ENCODE results near the gene TNRC6B. TPM values are rescaled to one million over a fixed set of nuclear protein-coding genes. Genes with fewer than 3 reads are reported as not detected.
A peak's percentile ranks its signal among the peaks of the same experiment; 100 is the strongest.
"Not testable (repeated sequence)": the region's sequence is repeated elsewhere in the genome, so short reads cannot be mapped to it uniquely, and the experiment has no call there.

Gene TNRC6B
- total RNA-seq, 2 donors from 2014 or later: 43.6 to 52.7 TPM

DNA sequence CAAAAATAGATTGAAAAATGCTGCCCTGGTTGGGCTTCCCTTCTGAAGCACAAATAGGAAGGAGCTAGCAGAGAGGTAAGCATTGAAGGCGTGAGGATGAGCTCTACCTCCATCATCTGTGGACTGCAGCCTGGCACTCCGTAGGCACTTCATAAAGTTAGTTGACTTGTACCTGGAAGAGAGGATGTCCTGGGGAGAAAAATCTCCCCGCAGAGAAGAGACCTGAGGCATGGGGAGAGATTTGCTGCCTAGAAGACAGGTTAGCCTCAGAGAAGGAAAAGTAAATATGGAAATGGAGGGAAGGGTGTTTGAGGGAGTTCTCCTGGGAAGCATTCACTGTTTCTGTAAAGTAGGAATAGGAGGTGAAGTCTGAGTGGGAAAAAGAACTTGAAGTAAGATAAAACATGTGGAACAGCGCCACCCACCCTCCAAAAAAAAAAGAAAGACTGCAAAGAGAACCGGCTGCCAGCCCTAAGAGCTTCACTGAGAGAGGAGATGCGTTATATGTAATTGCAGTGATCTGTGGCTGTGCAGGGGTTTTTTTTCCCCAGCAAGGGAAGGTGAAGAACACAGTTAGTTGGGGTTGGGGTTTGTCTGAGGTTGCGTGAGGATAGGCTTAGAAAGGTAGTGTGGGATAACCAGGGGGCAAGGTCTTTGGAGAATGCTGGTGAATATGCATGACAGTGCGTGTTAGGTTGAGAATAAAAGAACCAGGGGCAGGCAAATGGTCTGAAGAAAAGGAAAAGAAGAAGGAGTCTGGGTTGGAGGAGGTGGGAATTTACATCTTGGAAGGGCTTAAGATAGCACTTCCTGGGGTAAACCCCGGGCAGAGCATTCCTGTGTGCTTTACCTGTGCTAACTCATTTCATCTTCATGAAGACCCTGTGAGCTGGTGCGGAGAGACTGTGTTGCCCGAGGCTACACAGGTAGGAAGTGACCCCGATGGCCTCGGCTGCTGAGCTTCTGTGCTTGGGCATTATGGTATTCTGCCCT, 16.0 kb downstream of the TNRC6B start:
- no peaks in the 10 kb centered on the region for H3K36me3 Mint-ChIP-seq
- DNase-seq (ENCODE audit: low spot score): no peak
- H3K9me3 Mint-ChIP-seq: no peaks in the 10 kb centered on the region
- peaks cover 39 to 50% of the 10 kb centered on the region in 2 donors for H3K4me1 Mint-ChIP-seq (ENCODE audit: low read depth in 2 of 2)
- H3K27me3 Mint-ChIP-seq: no peaks in the 10 kb centered on the region
- peak overlapping the region; percentile 15 to 16 for H3K27ac Mint-ChIP-seq
- no peak overlapping the region for H3K4me3 Mint-ChIP-seq
- ATAC-seq: no peak

DNA sequence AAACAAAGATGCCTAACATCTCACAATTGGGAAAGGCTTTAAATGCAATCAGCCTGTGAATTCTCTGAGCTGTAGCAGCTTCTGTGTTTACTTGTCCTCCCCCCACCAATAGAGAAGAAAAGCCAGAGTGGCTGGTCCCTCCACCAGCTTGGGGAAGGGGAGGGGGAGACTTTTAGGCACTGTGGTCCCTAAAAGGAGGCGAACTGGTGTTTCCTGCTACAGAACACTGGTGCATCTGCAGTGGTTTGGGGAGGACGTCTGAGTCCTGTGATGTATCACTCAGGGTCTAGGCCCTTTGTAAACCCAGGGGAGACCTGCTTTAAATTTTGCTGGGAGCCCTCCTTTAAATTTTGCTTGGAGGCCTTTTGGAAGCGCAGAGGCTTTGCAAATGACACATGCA, 16.9 kb downstream of the TNRC6B start:
- Mint-ChIP-seq H3K27me3 (no peaks in the 10 kb centered on the region), H3K4me3 (no peak overlapping the region), H3K36me3 (no peaks in the 10 kb centered on the region), H3K27ac (no peak overlapping the region), H3K9me3 (no peaks in the 10 kb centered on the region), H3K4me1 (ENCODE audit: low read depth in 2 of 2) (peaks cover 46 to 60% of the 10 kb centered on the region in 2 donors)
- ATAC-seq (no peak), DNase-seq (ENCODE audit: low spot score) (no peak)

DNA sequence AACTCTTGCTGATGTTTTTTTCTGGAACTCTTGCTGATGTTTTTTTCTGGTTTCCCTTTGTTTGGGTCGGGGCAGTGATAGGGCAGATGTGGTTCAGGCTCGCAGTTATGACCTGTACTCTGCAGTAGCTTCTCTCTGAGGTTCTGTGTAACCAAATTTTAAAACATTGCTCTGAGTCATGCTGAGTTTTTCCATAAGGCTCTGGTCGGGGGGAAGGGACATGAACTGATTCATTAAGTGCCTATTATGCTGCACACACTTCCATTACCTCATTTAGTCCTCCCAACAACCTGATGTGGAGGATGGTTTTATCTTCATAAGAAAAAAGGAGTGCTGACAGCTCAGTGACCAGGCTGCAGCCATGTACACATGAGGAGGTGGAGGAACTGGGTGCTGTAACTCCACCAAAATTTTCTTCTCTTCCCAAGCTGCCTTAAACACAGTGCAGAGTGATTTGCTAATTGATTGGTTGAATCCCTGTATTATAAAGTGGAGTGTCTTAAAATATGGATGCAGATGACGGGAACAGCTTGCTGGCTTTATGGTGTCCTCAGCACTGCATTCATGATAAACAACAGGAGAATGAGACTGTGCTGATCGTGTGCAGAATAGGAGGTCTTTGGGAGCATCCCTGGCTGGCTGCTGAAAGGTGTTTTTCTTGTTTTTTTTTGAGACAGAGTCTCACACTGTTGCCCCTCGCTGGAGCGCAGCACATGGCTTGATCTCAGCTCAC, 19.1 kb downstream of the TNRC6B start:
- DNase-seq (ENCODE audit: low spot score) (no peak), ATAC-seq (peak; percentile 48 to 71)
- Mint-ChIP-seq H3K4me3 (no peak overlapping the region), H3K4me1 (ENCODE audit: low read depth in 2 of 2) (peaks cover 40 to 50% of the 10 kb centered on the region in 2 donors), H3K36me3 (no peaks in the 10 kb centered on the region), H3K9me3 (no peaks in the 10 kb centered on the region), H3K27me3 (no peaks in the 10 kb centered on the region), H3K27ac (peak overlapping the region; percentile 48 to 64)

DNA sequence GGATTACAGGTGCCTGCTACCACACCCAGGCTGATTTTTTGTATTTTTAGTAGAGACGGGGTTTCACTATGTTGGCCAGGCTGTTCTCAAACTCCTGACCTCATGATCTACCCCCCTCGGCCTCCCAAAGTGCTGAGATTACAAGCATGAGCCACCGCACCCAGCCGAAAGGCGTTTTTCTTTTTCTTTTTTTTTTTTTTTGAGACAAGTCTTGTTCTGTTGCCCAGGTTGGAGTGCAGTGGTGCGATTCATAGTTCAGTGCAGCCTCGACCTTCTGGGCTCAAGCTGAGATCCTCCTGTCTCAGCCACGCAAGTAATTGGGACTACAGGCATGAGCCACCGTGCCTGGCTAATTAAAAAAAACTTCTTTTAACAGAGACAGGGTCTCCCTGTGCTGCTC, 19.7 kb downstream of the TNRC6B start:
- not testable (repeated sequence) for H3K9me3 Mint-ChIP-seq; ATAC-seq; H3K27ac Mint-ChIP-seq; DNase-seq (ENCODE audit: low spot score); H3K27me3 Mint-ChIP-seq; H3K36me3 Mint-ChIP-seq; H3K4me3 Mint-ChIP-seq
- peaks cover 39 to 48% of the 10 kb centered on the region in 2 donors for H3K4me1 Mint-ChIP-seq (ENCODE audit: low read depth in 2 of 2)

DNA sequence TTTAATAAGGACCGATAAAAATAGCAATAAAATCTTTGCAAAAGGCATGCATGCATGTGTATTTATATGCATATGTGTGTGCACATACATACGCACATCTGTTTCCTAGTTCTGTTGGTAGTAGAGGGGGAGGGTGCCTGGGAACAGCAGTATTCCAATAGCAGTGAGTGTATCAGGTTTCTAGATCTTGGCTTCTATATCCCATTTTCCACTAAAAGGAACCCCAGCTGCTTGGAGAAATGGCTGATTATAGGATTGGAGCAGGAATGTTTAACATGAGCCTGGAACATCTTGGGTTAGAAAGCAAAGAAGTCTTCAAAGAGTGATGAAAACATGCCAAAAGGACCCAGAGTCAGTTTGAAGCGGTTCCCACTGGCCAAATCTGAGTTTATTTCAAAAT, 21.0 kb downstream of the TNRC6B start:
- ATAC-seq: no peak
- no peak for DNase-seq (ENCODE audit: low spot score)
- H3K36me3 Mint-ChIP-seq: no peaks in the 10 kb centered on the region
- peak overlapping the region in 1 of 2 donors; percentile 13 for H3K27ac Mint-ChIP-seq
- no peaks in the 10 kb centered on the region for H3K9me3 Mint-ChIP-seq
- peaks cover 41 to 48% of the 10 kb centered on the region in 2 donors for H3K4me1 Mint-ChIP-seq (ENCODE audit: low read depth in 2 of 2)
- H3K27me3 Mint-ChIP-seq: no peaks in the 10 kb centered on the region
- H3K4me3 Mint-ChIP-seq: no peak overlapping the region

GRCh38 chr22:40199223-40199622, 21.5 kb downstream of the TNRC6B start:
- no peak for ATAC-seq
- Mint-ChIP-seq H3K27ac (peak overlapping the region in 1 of 2 donors; percentile 13), H3K9me3 (no peaks in the 10 kb centered on the region), H3K27me3 (no peaks in the 10 kb centered on the region), H3K36me3 (no peaks in the 10 kb centered on the region), H3K4me1 (ENCODE audit: low read depth in 2 of 2) (peaks cover 42 to 47% of the 10 kb centered on the region in 2 donors), H3K4me3 (no peak overlapping the region)
- no peak for DNase-seq (ENCODE audit: low spot score)

DNA sequence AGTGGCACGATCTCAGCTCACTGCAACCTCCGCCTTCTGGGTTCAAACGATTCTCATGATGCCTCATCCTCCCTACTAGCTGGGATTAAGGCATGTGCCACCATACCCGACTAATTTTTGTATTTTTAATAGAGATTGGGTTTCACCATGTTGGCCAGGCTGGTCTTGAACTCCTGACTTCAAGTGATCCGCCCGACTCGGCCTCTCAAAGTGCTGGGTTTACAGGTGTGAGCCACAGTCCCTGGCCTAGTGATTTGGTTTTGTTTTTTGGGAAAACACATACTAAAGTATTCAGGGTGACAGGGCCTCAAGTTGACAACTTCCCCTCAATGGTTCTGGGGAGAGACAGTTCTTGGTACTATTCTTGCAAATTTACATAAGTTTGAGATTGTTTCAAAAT, 22.1 kb downstream of the TNRC6B start:
- peaks cover 44 to 53% of the 10 kb centered on the region in 2 donors for H3K4me1 Mint-ChIP-seq (ENCODE audit: low read depth in 2 of 2)
- H3K36me3 Mint-ChIP-seq: no peaks in the 10 kb centered on the region
- ATAC-seq (no peak), DNase-seq (ENCODE audit: low spot score) (no peak)
- H3K27me3 Mint-ChIP-seq: no peaks in the 10 kb centered on the region
- no peak overlapping the region for H3K4me3 Mint-ChIP-seq
- no peaks in the 10 kb centered on the region for H3K9me3 Mint-ChIP-seq
- H3K27ac Mint-ChIP-seq: no peak overlapping the region

GRCh38 chr22:40200795-40201530, 23.2 kb downstream of the TNRC6B start:
- no peak overlapping the region for H3K4me3 Mint-ChIP-seq
- H3K27ac Mint-ChIP-seq: peak overlapping the region in 1 of 2 donors; percentile 25
- ATAC-seq (peak; percentile 86 to 89), DNase-seq (ENCODE audit: low spot score) (no peak)
- no peaks in the 10 kb centered on the region for H3K9me3 Mint-ChIP-seq
- H3K27me3 Mint-ChIP-seq: no peaks in the 10 kb centered on the region
- no peaks in the 10 kb centered on the region for H3K36me3 Mint-ChIP-seq
- peaks cover 44 to 52% of the 10 kb centered on the region in 2 donors for H3K4me1 Mint-ChIP-seq (ENCODE audit: low read depth in 2 of 2)

GRCh38 chr22:40202225-40202944, 24.7 kb downstream of the TNRC6B start:
- Mint-ChIP-seq H3K4me3 (no peak overlapping the region), H3K36me3 (no peaks in the 10 kb centered on the region), H3K27ac (peak overlapping the region in 1 of 2 donors; percentile 17), H3K4me1 (ENCODE audit: low read depth in 2 of 2) (peaks cover 38 to 42% of the 10 kb centered on the region in 2 donors), H3K9me3 (no peaks in the 10 kb centered on the region), H3K27me3 (no peaks in the 10 kb centered on the region)
- no peak for DNase-seq (ENCODE audit: low spot score)
- no peak for ATAC-seq

GRCh38 chr22:40203572-40203971, 25.8 kb downstream of the TNRC6B start:
- ATAC-seq (peak in 1 of 2 donors; percentile 53), DNase-seq (ENCODE audit: low spot score) (no peak)
- Mint-ChIP-seq H3K27me3 (no peaks in the 10 kb centered on the region), H3K27ac (peak overlapping the region; percentile 17 to 52), H3K4me3 (peak overlapping the region; percentile 41), H3K9me3 (no peaks in the 10 kb centered on the region), H3K4me1 (ENCODE audit: low read depth in 2 of 2) (peaks cover 38 to 44% of the 10 kb centered on the region in 2 donors), H3K36me3 (no peaks in the 10 kb centered on the region)

- Mint-ChIP-seq H3K4me3 (no peak overlapping the region), H3K36me3 (no peaks in the 10 kb centered on the region)
Observed at GRCh38 chr22:40204321-40205116, 26.8 kb downstream of the TNRC6B start.

DNA sequence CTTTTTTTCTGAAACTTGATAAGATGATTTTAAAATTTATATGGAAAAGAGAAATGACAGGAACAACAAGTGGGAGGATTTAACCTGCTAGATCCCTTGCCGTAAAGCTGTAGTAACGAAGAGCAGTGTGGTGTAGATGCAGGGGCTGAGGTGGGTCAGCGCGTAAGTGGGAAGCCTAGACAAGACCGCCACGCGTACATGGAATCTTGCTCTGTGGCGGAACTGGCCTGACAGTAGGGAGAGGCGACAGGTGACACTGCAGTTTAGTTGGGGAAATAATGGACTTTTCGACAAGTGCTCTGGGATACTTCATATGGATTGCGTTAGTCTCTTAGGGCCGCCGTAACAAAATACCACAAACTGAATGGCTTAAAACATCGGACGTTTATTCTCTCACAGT, 28.8 kb downstream of the TNRC6B start:
- H3K4me1 Mint-ChIP-seq (ENCODE audit: low read depth in 2 of 2): peaks cover 42 to 50% of the 10 kb centered on the region in 2 donors
- no peak overlapping the region for H3K27ac Mint-ChIP-seq

More at GRCh38 chr22:40204321-40205116, 26.8 kb downstream of the TNRC6B start:
- H3K9me3 Mint-ChIP-seq: no peaks in the 10 kb centered on the region
- H3K4me1 Mint-ChIP-seq (ENCODE audit: low read depth in 2 of 2): peaks cover 31 to 35% of the 10 kb centered on the region in 2 donors
- no peaks in the 10 kb centered on the region for H3K27me3 Mint-ChIP-seq
- H3K27ac Mint-ChIP-seq: peak overlapping the region; percentile 17 to 52
- DNase-seq (ENCODE audit: low spot score) (no peak), ATAC-seq (no peak)

More for the DNA sequence above, 28.8 kb downstream of the TNRC6B start:
- DNase-seq (ENCODE audit: low spot score) (no peak), ATAC-seq (no peak)
- Mint-ChIP-seq H3K27me3 (no peaks in the 10 kb centered on the region), H3K36me3 (no peaks in the 10 kb centered on the region), H3K9me3 (no peaks in the 10 kb centered on the region), H3K4me3 (no peak overlapping the region)
